ENCODE results near the gene SLC2A10.

DNA sequence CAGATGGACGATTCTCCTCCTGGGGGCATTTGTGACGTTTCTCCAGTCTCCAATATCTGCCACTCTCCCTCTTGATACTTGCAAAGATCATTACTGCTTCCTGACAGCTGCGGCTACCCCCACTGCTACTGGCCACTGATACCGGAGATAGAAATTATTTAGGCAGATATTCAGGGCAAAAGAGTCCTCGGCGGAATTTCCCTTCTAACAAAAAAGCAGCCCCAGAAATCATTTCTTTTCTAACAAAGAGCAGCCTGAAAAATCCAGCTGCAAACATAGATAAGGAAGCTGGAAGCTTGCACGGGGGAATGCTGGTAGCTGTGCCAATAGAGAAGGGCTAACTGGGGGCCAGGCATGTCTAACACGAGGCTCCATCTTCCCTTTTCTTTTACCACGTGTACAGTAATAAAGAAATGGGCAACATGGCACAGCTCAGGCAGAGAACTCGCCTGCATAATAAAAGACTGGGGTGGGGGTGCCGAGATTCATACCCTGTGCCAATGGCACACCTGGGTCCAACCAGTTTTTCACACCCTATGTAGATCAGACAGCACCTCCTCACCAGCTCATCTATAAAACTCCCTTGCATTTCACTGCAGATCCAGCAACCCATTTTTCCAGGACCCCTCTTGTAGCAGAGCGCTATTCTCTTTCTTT is 26.3 kb upstream of the SLC2A10 start:
- TF ChIP-seq EZH2 (IDR thresholded peaks at IDR 0.05; ENCODE audit: low read length, missing control alignments): no peak
- TF ChIP-seq, protein P1, sequence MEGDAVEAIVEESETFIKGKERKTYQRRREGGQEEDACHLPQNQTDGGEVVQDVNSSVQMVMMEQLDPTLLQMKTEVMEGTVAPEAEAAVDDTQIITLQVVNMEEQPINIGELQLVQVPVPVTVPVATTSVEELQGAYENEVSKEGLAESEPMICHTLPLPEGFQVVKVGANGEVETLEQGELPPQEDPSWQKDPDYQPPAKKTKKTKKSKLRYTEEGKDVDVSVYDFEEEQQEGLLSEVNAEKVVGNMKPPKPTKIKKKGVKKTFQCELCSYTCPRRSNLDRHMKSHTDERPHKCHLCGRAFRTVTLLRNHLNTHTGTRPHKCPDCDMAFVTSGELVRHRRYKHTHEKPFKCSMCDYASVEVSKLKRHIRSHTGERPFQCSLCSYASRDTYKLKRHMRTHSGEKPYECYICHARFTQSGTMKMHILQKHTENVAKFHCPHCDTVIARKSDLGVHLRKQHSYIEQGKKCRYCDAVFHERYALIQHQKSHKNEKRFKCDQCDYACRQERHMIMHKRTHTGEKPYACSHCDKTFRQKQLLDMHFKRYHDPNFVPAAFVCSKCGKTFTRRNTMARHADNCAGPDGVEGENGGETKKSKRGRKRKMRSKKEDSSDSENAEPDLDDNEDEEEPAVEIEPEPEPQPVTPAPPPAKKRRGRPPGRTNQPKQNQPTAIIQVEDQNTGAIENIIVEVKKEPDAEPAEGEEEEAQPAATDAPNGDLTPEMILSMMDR (conservative IDR thresholded peaks at IDR 0.05 in 1 of 2, IDR thresholded peaks at IDR 0.05 in 1 of 2; ENCODE audit: low read depth in 1 of 2, low read length in 2 of 2): no peak
